ENCODE measurements around the gene RHEBL1.

- TF ChIP-seq L3MBTL2 (conservative IDR thresholded peaks at IDR 0.05) (no peak), FOXM1 (IDR thresholded peaks at IDR 0.05; ENCODE audit: borderline replicate concordance) (no peak), FOXA1 (IDR thresholded peaks at IDR 0.05) (no peak), PKNOX1 (IDR thresholded peaks at IDR 0.05) (no peak), BHLHE40 (IDR thresholded peaks at IDR 0.05; ENCODE audit: borderline replicate concordance) (no peak), NFRKB (IDR thresholded peaks at IDR 0.05) (no peak), ARNT (IDR thresholded peaks at IDR 0.05) (no peak), SP1 (IDR thresholded peaks at IDR 0.05) (no peak), CTBP1 (IDR thresholded peaks at IDR 0.05; ENCODE audit: borderline replicate concordance) (no peak), ZNF384 (IDR thresholded peaks at IDR 0.05) (no peak), HDGF (IDR thresholded peaks at IDR 0.05; ENCODE audit: borderline replicate concordance) (no peak), LEF1 (IDR thresholded peaks at IDR 0.05; ENCODE audit: borderline replicate concordance) (no peak), FOXK2 (IDR thresholded peaks at IDR 0.05) (no peak)
These were observed 35.5 kb downstream of the RHEBL1 start for GRCh38 chr12:49034286-49034622.

All from HEK293T (cell line).